HEK293 (cell line): ENCODE measurements around the gene FMNL3.

ENCODE experiments used
- CTCF ChIA-PET: fragments of 350-600 bp; formaldehyde crosslinking; extraction: SDS; loops from one replicate; lab custom pipeline; 2021; ENCODE audit warnings: antibody characterized with exemption; lab: Yijun Ruan, JAX
- POLR2A ChIA-PET: fragments of 300-600 bp; formaldehyde crosslinking; extraction: SDS; loops from one replicate; lab custom pipeline; 2020; ENCODE audit warnings: antibody characterized with exemption, inconsistent platforms; lab: Yijun Ruan, JAX
- H3K27ac ChIP-seq: fragments of 200-500 bp; sonication (Bioruptor generic); 2 replicates; pipeline ENCODE4 v1.5.1; 2014; ENCODE audit warnings: low read depth, low read length, control low read depth, inconsistent platforms; ENCODE audit errors: extremely low read depth
- H3K36me3 ChIP-seq, 2 experiments: fragments of 200-500 bp in 1 of 2; sonication (Bioruptor generic) in 1 of 2; 1 replicate in 1 of 2; 2 replicates in 1 of 2; pipeline ENCODE4 v1.5.1; 2014 to 2017; ENCODE audit warnings: inconsistent platforms in 2 of 2, low read length in 2 of 2; ENCODE audit not compliant: control insufficient read depth in 2 of 2, insufficient read depth in 1 of 2
- H3K4me1 ChIP-seq: fragments of 200-500 bp; sonication (Bioruptor generic); 2 replicates; pipeline ENCODE4 v1.5.1; 2014; ENCODE audit warnings: mild to moderate bottlenecking, low read length, inconsistent platforms; ENCODE audit not compliant: control insufficient read depth, insufficient read depth
- H3K4me3 ChIP-seq: 2 replicates; pipeline ENCODE4 v1.5.1; 2011; ENCODE audit warnings: low read depth, mild to moderate bottlenecking, control low read depth, low read length, moderate library complexity
- H3K9me3 ChIP-seq: fragments of 200-500 bp; sonication (Bioruptor generic); 2 replicates; pipeline ENCODE4 v1.5.1; 2014; ENCODE audit warnings: low read depth, low read length, inconsistent platforms; ENCODE audit not compliant: control insufficient read depth, insufficient read depth
- KLF7 ChIP-seq: fragments of 450-650 bp; formaldehyde crosslinking; IDR thresholded peaks from 2 replicates; pipeline ENCODE4 v1.5.1; 2016; ENCODE audit warnings: missing biosample characterization, missing genetic modification characterization, borderline replicate concordance
- MZF1 ChIP-seq: fragments of 450-650 bp; formaldehyde crosslinking; IDR thresholded peaks from 2 replicates; pipeline ENCODE4 v1.5.1; 2017; ENCODE audit warnings: missing biosample characterization, missing genetic modification characterization, borderline replicate concordance
- SP7 ChIP-seq: fragments of 450-650 bp; formaldehyde crosslinking; IDR thresholded peaks from 2 replicates; pipeline ENCODE4 v1.5.1; 2016; ENCODE audit warnings: missing biosample characterization, missing genetic modification characterization
- ZBTB17 ChIP-seq: fragments of 450-650 bp; formaldehyde crosslinking; IDR thresholded peaks from 2 replicates; pipeline ENCODE4 v1.5.1; 2016; ENCODE audit warnings: missing biosample characterization, missing genetic modification characterization
- ZIC2 ChIP-seq: fragments of 450-650 bp; formaldehyde crosslinking; IDR thresholded peaks from 2 replicates; pipeline ENCODE4 v1.5.1; 2016; ENCODE audit warnings: missing biosample characterization, missing genetic modification characterization
- ZNF391 ChIP-seq: fragments of 450-650 bp; formaldehyde crosslinking; IDR thresholded peaks from 2 replicates; pipeline ENCODE4 v1.5.1; 2016; ENCODE audit warnings: low read depth, missing biosample characterization, missing genetic modification characterization, borderline replicate concordance
- ZNF600 ChIP-seq: fragments of 450-650 bp; formaldehyde crosslinking; IDR thresholded peaks from 2 replicates; pipeline ENCODE4 v1.5.1; 2016; ENCODE audit warnings: missing biosample characterization, missing genetic modification characterization
- ZNF664 ChIP-seq: fragments of 450-650 bp; formaldehyde crosslinking; IDR thresholded peaks from 2 replicates; pipeline ENCODE4 v1.5.1; 2016; ENCODE audit warnings: missing biosample characterization, missing genetic modification characterization
- ZNF707 ChIP-seq: fragments of 450-650 bp; formaldehyde crosslinking; IDR thresholded peaks from 2 replicates; pipeline ENCODE4 v1.5.1; 2016; ENCODE audit warnings: missing biosample characterization, missing genetic modification characterization
- TF ChIP-seq, protein P1 (sequence below): fragments of 450-650 bp; formaldehyde crosslinking; IDR thresholded peaks from 2 replicates; pipeline ENCODE4 v1.5.1; 2017; ENCODE audit warnings: missing biosample characterization, missing genetic modification characterization
- TF ChIP-seq, protein P2 (sequence below): fragments of 450-650 bp; formaldehyde crosslinking; conservative IDR thresholded peaks from 2 replicates; pipeline ENCODE4 v1.5.1; 2016; ENCODE audit warnings: low read depth, missing biosample characterization, missing genetic modification characterization
- TF ChIP-seq, protein P3 (sequence below): fragments of 450-650 bp; formaldehyde crosslinking; conservative IDR thresholded peaks from 2 replicates; pipeline ENCODE4 v1.5.1; 2016; ENCODE audit warnings: low read depth, missing biosample characterization, missing genetic modification characterization

The FMNL3 gene

DNA sequence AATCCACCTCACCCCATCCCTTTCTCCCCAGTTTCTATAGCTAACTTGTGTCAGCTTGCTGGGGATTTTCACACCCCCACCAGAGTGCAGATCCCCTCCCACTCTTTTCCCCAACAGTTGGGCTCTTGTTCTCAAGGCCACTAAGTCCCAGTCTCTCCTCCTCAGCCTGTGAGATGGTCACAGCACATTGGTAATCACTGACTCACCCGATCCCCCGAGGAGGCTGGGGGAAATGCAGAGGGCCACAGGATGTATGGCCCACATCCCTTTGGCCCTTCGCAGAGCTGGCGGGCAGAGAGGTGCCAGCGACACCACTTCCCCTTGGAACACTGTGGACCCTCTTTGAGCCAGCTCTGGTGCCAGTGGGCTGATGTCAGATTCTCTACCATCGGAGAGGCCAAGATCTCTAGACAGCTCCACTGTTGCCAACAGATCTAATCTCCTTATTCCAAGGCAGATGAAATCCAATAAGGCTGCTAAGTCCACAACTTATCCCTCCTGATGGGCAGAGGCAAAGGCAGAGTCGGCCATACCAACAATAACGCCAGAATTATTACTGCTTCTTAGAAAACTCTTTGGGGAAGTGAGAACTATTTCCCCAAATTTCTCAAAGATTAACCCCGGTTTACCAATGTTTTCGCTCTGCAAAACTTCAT is 1.6 kb downstream of the FMNL3 start (continued):
- TF ChIP-seq, protein P1, sequence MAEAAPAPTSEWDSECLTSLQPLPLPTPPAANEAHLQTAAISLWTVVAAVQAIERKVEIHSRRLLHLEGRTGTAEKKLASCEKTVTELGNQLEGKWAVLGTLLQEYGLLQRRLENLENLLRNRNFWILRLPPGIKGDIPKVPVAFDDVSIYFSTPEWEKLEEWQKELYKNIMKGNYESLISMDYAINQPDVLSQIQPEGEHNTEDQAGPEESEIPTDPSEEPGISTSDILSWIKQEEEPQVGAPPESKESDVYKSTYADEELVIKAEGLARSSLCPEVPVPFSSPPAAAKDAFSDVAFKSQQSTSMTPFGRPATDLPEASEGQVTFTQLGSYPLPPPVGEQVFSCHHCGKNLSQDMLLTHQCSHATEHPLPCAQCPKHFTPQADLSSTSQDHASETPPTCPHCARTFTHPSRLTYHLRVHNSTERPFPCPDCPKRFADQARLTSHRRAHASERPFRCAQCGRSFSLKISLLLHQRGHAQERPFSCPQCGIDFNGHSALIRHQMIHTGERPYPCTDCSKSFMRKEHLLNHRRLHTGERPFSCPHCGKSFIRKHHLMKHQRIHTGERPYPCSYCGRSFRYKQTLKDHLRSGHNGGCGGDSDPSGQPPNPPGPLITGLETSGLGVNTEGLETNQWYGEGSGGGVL (tag by site-specific recombination): peak; percentile 17; the same call in 1 of the 2 replicates
- no peak for TF ChIP-seq ZNF707 (tag by site-specific recombination)
- TF ChIP-seq, protein P2, sequence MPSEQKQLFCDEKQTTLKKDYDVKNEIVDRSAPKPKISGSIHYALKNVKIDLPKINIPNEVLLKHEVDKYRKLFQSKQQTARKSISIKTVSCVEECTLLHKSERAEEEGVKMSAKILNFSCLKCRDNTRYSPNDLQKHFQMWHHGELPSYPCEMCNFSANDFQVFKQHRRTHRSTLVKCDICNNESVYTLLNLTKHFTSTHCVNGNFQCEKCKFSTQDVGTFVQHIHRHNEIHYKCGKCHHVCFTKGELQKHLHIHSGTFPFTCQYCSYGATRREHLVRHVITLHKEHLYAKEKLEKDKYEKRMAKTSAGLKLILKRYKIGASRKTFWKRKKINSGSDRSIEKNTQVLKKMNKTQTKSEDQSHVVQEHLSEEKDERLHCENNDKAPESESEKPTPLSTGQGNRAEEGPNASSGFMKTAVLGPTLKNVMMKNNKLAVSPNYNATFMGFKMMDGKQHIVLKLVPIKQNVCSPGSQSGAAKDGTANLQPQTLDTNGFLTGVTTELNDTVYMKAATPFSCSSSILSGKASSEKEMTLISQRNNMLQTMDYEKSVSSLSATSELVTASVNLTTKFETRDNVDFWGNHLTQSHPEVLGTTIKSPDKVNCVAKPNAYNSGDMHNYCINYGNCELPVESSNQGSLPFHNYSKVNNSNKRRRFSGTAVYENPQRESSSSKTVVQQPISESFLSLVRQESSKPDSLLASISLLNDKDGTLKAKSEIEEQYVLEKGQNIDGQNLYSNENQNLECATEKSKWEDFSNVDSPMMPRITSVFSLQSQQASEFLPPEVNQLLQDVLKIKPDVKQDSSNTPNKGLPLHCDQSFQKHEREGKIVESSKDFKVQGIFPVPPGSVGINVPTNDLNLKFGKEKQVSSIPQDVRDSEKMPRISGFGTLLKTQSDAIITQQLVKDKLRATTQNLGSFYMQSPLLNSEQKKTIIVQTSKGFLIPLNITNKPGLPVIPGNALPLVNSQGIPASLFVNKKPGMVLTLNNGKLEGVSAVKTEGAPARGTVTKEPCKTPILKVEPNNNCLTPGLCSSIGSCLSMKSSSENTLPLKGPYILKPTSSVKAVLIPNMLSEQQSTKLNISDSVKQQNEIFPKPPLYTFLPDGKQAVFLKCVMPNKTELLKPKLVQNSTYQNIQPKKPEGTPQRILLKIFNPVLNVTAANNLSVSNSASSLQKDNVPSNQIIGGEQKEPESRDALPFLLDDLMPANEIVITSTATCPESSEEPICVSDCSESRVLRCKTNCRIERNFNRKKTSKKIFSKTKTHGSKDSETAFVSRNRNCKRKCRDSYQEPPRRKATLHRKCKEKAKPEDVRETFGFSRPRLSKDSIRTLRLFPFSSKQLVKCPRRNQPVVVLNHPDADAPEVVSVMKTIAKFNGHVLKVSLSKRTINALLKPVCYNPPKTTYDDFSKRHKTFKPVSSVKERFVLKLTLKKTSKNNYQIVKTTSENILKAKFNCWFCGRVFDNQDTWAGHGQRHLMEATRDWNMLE (tag by site-specific recombination): no peak
- TF ChIP-seq ZNF391: no peak
- 0 out of 2 replicates have a peak, but pooled peaks have one; percentile 36 for TF ChIP-seq MZF1 (tag by site-specific recombination)
- no peak for TF ChIP-seq KLF7
- no peak for TF ChIP-seq ZNF600 (tag by site-specific recombination)
- no peak for TF ChIP-seq SP7 (tag by site-specific recombination)

DNA sequence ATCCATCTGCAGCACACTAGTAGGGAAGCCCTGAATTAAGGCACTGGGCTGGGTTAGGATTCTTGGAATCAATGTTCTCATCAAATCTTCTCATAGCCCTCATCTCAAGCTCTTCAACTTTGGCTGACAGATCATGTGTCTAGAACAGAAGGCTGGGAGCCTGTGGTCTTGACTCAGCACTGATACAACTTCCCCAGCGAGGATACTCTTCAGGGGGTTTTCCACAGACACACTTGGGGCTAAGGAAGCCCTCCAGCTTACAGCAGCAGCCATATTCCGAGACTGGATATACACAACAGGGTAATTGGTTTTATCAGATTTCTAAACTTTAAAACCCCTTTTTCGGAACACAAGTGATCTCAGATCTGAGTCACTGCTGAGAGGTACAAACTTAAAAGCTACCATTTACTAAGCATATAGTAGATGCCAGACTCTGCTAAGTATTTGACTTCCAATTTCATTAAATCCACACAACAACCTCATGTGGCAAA is 3.5 kb downstream of the FMNL3 start:
- no peaks in the 10 kb centered on the region; a peak in 1 of 3 replicates for H3K36me3 ChIP-seq
- H3K9me3 ChIP-seq: no peaks in the 10 kb centered on the region
- H3K27ac ChIP-seq: 0 out of 2 replicates have a peak overlapping the region, but pooled peaks have one; percentile 4
- peaks cover 6% of the 10 kb centered on the region for H3K4me1 ChIP-seq
- TF ChIP-seq ZIC2 (tag by site-specific recombination): peak; percentile 25; the same call in 1 of the 2 replicates
- TF ChIP-seq ZBTB17 (tag by site-specific recombination): peak; percentile 75; the same call in 1 of the 2 replicates
- TF ChIP-seq, protein P3, sequence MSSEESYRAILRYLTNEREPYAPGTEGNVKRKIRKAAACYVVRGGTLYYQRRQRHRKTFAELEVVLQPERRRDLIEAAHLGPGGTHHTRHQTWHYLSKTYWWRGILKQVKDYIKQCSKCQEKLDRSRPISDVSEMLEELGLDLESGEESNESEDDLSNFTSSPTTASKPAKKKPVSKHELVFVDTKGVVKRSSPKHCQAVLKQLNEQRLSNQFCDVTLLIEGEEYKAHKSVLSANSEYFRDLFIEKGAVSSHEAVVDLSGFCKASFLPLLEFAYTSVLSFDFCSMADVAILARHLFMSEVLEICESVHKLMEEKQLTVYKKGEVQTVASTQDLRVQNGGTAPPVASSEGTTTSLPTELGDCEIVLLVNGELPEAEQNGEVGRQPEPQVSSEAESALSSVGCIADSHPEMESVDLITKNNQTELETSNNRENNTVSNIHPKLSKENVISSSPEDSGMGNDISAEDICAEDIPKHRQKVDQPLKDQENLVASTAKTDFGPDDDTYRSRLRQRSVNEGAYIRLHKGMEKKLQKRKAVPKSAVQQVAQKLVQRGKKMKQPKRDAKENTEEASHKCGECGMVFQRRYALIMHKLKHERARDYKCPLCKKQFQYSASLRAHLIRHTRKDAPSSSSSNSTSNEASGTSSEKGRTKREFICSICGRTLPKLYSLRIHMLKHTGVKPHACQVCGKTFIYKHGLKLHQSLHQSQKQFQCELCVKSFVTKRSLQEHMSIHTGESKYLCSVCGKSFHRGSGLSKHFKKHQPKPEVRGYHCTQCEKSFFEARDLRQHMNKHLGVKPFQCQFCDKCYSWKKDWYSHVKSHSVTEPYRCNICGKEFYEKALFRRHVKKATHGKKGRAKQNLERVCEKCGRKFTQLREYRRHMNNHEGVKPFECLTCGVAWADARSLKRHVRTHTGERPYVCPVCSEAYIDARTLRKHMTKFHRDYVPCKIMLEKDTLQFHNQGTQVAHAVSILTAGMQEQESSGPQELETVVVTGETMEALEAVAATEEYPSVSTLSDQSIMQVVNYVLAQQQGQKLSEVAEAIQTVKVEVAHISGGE (tag by site-specific recombination): no peak
- peak; percentile 71 for TF ChIP-seq ZNF664 (tag by site-specific recombination)
- TF ChIP-seq, all 188 proteins: peak for 3
- no peak overlapping the region for H3K4me3 ChIP-seq
- CTCF ChIA-PET: interaction anchor here (0.6 to 3.5 kb wide), 6 partner anchors 15 to 67 kb away, joined by 3 to 24 read pairs (median 8); partner anchors contain the start of gene TMBIM6
- POLR2A ChIA-PET: interaction anchor here (0.7 to 1.7 kb wide), 2 partner anchors 37 to 58 kb away, joined by 4 to 5 read pairs; partner anchors contain the start of gene TMBIM6
